Activated naive CD4-positive, alpha-beta T cell treated with anti-CD3 and anti-CD28 coated beads, Interleukin-2, amount 10 ng/mL, durations not matched to agents 5 hours and 36 hours (primary cell): Measurements from ENCODE around the gene ACSL1. TPM values are rescaled to one million over a fixed set of nuclear protein-coding genes. Genes with fewer than 3 reads are reported as not detected.

Experiments
- microRNA-seq: library from miRNA; unstranded; fragments of <30 nt; microRNA quantifications from one replicate; pipeline ENCODE4 v1.2.0, GENCODE V29; 2022; ENCODE audit warnings: borderline microRNAs expressed, borderline replicate concordance
- total RNA-seq, 2 experiments: library from RNA; stranded (reverse); gene quantifications; one replicate each; pipeline ENCODE4 v1.2.3, GENCODE V29; 2021

ACSL1 gene
- 10 to 100 TPM; 12.6 to 14.4 TPM for total RNA-seq

GRCh38 chr4:184825896-184826690 lies at the start of gene ACSL1:
ACSL1 (minus strand) TSS chr4:184825968; CDS start chr4:184803514, 22,454 bp downstream.

GRCh38 chr4:184733654-184734524 lies 91.9 kb downstream of the ACSL1 start, which contains the start of gene CENPU:
CENPU (minus strand) TSS chr4:184734096; CDS start chr4:184734062, 34 bp downstream.

Small RNA genes within 50 kb of the gene (microRNA-seq; reads per million reads assigned to microRNA genes)
- gene MIR3945 = not detected

Other genes starting within 250 kb of the ACSL1 start
- gene CASP3, start 176.5 kb downstream of the ACSL1 start, total RNA-seq = 10 to 100 TPM; 66.3 to 66.4 TPM
- 10 to 100 TPM; 16.1 to 17.4 TPM for gene PRIMPOL, start 176.2 kb downstream of the ACSL1 start, total RNA-seq
- gene CENPU, start 91.9 kb downstream of the ACSL1 start, total RNA-seq = 10 to 100 TPM; 52.3 to 53.8 TPM
- not detected for gene HELT, start 192.5 kb upstream of the ACSL1 start, total RNA-seq